GM21723 (cell line): Measurements from ENCODE around the gene KIT.

Experiments used
- ATAC-seq: cut with Tn5 transposase; IDR thresholded peaks from one replicate; pipeline ENCODE4 v1.9.1; 2021; ENCODE audit warnings: mild to moderate bottlenecking, moderate library complexity; ENCODE audit not compliant: unreplicated experiment

KIT gene

GRCh38 chr4:54695788-54696187 is 38.0 kb downstream of the KIT start:
- ATAC-seq: no peak

DNA sequence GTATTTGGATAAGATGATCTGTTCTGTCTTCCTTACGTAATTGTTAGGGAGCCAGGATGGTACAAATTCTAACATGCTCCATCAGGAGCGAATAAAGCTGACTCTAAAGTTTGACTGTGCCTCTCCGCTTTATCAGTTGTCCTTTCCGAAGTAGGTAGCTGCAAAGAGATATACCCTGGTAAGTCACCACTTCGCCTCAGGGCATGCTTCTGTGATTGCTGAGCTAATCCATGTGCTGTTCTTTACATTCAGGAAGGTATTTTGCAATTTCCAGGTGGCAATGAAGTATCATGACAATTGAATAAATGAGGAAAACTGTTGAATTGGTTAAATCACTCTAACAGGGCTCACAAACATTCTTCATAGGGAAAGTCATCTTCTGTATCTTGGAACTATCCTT is 38.9 kb downstream of the KIT start:
- no peak for ATAC-seq

- no peak for ATAC-seq
Observed at GRCh38 chr4:54700986-54701385, 43.2 kb downstream of the KIT start.

GRCh38 chr4:54703182-54703581 is 45.4 kb downstream of the KIT start:
- ATAC-seq: no peak

DNA sequence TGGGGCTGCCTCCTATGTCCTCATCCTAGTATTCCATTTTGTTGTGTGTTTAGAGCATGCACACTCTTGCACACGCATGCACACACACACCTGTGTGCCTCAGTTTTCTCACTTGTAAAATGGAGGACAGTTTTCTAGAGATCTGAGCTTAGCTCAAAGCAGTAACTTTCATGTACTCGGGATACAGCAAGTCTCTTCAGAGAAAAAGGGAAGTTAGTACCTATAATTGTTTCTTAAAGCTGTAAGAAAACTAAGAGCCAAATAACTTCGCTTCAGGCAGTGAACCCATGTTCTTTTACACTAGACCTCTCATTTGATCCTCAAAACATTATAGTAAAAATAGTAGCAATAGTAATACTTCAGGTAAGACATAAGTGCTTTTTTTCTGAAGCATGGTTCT is 49.6 kb downstream of the KIT start:
- ATAC-seq: no peak

DNA sequence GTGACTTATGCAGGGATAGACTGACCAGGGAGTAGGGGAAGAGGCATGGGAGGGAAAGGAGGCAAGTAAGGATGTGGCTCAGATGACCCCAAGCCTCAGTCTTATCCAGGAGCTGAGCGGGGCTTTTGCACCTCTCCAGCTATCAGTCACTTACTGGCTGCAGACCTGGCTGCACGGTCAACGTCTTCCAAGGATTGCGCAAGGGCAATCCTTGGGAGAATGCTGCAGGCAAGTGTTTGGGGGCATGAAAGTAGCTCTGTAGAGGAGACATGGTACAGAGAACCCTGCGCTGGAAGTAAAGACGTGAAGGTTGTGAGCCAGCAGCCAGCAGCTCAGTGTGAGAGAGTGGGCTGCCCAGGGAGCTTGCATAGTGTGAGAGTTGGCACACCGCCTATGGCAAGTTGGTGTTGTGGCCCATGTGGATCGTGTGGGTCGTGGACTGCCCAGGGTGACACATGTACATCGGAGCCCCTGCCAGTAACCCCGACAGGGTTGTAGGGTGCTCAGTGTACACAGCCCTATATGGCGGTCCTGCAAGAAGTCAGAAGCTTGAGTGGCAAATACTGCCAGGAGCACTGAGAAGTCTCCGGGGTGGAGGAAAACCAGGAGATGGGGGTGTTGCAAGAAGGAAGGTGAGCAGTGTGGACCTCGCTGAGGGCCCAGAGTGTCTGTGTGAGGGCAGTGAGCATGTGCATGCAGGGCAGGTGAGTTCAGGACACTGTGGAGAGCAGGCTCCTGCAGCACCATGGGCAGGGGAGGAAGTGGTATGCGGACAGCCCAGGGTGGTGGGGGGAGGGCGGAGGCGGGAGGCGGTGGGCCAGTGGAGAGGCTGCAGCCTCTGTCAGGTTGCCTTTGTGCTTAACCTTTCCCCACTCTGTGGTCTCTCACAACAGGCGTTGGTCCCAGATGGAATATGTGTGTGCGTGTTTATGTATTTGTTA is 50.9 kb downstream of the KIT start:
- ATAC-seq: no peak

GRCh38 chr4:54709400-54709799 is 51.6 kb downstream of the KIT start:
- no peak for ATAC-seq

- ATAC-seq: no peak
Observed at GRCh38 chr4:54712206-54712605, 54.4 kb downstream of the KIT start.

- ATAC-seq: no peak
Observed at GRCh38 chr4:54714631-54715030, 56.9 kb downstream of the KIT start.

DNA sequence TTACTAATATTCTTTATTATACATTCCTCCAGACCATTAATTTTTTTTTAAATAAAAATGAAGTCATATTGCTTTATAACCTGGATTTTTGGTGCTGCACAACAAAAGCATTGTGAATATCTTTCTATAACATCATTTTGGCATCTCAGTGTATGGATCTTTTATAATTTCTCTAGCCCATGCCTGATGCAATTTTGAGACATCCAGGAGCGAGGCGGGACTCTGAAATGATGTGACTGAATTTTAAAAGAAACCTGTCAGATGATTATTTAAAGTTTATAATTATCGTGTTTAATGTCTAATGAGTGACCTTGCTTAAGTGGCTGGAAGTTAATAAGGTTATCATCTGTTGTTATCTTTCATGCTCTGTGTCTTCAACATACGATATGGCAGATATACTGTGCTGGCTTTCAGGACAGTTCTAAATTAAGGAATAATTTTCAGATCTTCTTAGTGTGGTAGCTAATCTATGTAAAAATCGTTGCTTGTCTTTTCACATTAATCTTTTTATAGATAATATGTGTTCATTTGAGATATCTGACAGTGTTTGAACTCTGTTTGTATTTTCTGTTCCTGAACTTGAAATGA is 58.8 kb downstream of the KIT start:
- no peak for ATAC-seq

DNA sequence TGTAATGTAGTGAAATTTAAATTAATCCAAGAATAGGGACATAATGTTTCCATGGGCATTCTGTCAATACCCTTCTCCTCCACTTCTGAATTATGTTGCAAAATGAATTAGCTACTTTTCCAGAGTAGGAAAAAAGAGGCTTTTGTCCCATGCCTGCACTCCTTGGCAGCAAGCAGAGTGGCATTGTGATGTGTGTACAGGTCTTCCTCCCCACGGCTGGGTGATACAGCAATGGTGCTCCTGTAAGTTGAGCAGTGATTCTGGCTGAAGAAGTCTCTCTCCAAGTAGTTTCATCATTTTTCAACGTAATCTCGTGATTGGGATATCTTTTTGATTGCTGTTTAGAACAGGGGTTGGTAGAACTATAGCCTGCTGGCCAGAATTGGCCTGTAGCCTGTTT is 59.9 kb downstream of the KIT start:
- ATAC-seq: no peak

DNA sequence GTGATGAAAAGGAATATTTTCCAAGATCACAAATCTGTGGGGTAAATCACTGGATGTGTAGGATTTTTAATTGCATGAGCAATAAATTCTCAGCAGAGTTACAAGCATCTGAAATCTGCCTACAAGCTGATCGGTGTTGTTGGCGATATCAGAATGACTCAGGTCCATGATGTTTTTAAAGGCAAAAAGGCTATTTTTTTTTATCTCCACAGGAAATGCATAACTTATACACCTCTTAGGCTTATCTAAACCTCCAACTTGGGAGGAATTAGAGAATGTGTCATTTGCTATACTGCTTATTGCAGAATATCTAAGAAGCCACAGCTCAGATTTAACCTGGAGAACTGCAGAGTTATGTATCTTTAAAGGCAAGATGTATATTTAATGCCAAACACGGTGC is 61.6 kb downstream of the KIT start:
- no peak for ATAC-seq

GRCh38 chr4:54723220-54723619 is 65.5 kb downstream of the KIT start:
- ATAC-seq: no peak

DNA sequence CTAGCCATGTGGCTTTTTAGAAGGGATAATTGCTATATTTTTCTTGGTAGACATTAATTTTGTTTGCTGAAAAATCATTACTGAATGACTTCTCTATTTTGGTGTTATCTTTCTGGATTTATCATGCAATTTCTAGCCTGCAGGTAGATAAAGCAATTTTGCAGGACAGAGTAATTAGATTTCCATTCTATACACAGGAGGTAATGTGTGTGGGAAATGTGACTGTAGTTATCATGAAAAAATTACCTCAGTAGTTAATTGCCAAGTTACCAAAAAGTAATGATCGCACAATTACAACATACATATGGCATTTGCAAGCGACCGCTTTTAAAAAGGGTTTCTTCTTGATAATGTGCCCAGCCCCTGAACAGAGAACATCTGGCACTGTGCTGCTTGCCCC is 66.1 kb downstream of the KIT start:
- no peak for ATAC-seq

DNA sequence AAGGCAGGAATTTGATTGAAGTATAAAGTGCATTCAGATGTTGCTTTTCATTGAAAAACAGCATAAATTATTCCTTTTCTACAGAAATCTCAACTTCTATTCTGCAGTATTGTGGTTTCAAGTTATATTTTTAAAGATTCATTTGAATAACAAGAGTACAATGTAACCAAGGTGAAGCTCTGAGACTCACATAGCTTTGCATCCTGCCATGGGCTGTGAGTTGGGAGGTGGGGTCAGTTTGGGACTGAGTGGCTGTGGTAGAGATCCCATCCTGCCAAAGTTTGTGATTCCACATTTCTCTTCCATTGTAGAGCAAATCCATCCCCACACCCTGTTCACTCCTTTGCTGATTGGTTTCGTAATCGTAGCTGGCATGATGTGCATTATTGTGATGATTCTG is 69.2 kb downstream of the KIT start:
- ATAC-seq: no peak

GRCh38 chr4:54727346-54727745 is 69.6 kb downstream of the KIT start:
- no peak for ATAC-seq

- no peak for ATAC-seq
Observed at GRCh38 chr4:54728368-54728767, 70.6 kb downstream of the KIT start.

DNA sequence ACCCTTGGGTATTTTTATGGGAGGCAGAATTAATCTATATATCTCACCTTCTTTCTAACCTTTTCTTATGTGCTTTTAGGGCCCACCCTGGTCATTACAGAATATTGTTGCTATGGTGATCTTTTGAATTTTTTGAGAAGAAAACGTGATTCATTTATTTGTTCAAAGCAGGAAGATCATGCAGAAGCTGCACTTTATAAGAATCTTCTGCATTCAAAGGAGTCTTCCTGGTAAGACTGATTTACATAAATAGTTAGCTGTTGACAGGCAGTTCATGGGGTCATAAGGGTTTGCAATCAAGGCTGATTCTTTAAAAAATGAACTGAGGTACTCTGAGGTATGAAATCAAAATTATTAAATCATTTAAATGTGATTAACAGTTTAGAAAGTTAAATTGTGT is 71.5 kb downstream of the KIT start:
- no peak for ATAC-seq

DNA sequence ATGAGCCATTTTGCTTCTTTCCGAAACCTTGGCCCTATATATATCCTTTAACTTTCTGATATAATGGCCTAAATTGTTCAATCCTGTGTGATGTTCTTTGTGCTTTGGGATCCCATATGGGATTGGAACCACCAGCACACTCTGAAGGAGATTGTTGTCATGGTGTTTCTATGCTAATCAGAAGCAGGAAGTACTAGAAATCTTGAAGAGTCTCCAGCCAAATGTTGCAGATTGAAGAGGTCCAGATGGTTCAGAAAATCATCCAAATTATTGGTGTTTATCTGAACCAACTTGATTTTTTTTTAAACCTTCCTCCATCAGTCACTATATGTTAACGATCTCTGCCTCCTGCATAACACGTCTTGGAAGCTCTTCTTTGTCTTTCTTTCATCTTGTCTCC is 72.8 kb downstream of the KIT start:
- ATAC-seq: no peak

DNA sequence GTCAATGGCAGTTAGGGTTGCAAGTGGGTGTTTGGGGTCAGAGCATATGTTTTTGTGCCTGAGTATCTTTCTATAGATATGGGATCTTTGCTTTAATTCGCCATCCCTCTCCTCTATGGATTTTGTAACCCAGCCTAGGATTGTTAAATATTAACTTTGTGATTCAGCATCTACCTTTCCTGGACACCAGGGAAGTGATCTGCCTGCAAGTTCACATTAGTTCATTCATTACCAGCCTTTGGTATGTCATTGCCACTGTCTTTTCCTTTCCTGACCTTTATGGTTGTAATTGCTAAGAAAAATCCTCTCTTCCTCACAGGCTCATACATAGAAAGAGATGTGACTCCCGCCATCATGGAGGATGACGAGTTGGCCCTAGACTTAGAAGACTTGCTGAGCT is 73.8 kb downstream of the KIT start:
- ATAC-seq: no peak

- ATAC-seq: no peak
Observed at GRCh38 chr4:54731976-54732375, 74.2 kb downstream of the KIT start.

DNA sequence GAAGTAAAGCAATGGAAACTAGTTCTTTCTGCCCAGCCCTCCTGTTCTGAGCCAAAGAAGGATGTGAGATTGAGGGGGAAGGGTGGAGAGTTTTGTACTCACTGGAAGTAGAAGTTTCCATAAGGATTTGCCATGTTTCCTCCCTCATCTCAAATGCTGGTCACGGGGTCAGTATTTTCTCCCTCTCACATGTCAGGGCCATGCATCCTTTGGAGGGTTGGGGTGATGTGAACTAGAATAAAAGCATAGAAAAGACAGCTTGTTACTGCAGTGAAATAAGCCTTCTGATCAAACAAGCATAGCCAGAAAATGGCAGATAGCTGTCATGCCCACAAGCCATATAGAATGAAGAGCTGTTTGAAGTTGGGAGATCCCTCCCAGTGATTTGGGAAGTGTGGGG is 79.7 kb downstream of the KIT start:
- no peak for ATAC-seq

DNA sequence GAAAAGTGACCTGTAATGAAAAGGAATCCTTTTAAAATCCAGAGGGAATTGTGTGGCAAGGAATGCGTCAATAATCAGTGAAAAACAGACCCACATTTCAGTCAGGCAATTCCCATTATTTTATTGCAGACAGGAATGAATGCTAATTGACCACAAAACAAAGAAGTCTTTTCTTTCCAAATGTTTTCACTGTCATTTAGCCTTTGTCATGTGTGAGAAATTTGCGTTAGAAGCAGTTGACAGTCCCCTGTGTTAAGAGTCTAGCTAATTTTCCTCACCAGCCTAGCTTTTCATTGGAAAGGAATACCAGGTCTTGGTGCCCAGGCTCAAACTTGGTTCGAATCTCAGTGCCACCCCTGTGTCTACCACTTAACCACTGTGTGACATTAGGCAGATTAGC is 83.4 kb downstream of the KIT start:
- ATAC-seq: no peak
